Chondrocyte (in vitro differentiated cells): ENCODE measurements around the gene RPL19. TPM values are rescaled to one million over a fixed set of nuclear protein-coding genes. Genes with fewer than 3 reads are reported as not detected.

Experiments used
- DNase-seq: peaks from one replicate; pipeline ENCODE4 v3.0.0; 2021; ENCODE audit warnings: mixed read lengths, low spot score
- H3K27ac Mint-ChIP-seq: one replicate; pipeline ENCODE4 v1.8.0; 2021; ENCODE audit warnings: mild to moderate bottlenecking, moderate library complexity, mixed read lengths; ENCODE audit not compliant: unreplicated experiment
- H3K27me3 Mint-ChIP-seq: 2 replicates; pipeline ENCODE4 v1.8.0; 2021; ENCODE audit warnings: low read depth, mixed read lengths
- H3K36me3 Mint-ChIP-seq: 2 replicates; pipeline ENCODE4 v1.8.0; 2021; ENCODE audit warnings: low read depth, mixed read lengths
- H3K4me1 Mint-ChIP-seq: 2 replicates; pipeline ENCODE4 v1.8.0; 2021; ENCODE audit warnings: low read depth, mild to moderate bottlenecking, mixed read lengths
- H3K4me3 Mint-ChIP-seq: one replicate; pipeline ENCODE4 v1.8.0; 2021; ENCODE audit warnings: mild to moderate bottlenecking, moderate library complexity, mixed read lengths; ENCODE audit not compliant: unreplicated experiment
- H3K9me3 Mint-ChIP-seq: 2 replicates; pipeline ENCODE4 v1.8.0; 2021; ENCODE audit warnings: low read depth, mixed read lengths
- total RNA-seq: library from RNA; stranded (reverse); gene quantifications from 3 replicates; pipeline ENCODE4 v1.2.1, GENCODE V29; 2021
- TF ChIP-seq, protein P1 (sequence below): fragments of 200-600 bp; sonication (generic); IDR thresholded peaks from 2 replicates; pipeline ENCODE4 v1.5.0; 2021; ENCODE audit warnings: antibody characterized with exemption, mild to moderate bottlenecking, moderate library complexity

RPL19 gene
- total RNA-seq, 1 donor from 2014 or later: 1,035 TPM

DNA sequence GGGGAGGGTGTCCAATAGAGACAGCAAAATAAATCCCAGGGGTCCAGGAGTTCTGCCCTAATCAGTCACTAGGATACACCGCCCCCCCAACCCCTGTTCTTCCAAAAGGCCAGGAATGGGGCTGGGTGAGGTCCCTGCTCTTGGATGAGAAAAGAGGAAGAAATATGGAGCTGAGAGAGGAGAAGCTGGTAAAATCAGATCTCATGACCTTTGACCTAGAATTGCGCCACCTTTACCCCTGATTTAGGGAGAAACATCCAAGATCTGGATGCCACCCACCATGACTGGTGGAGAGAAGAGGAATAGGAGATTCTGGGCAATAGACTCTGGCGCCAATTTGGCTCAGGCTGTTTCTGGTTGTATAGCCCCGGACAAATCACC lies 1.9 kb upstream of the RPL19 start:
- Mint-ChIP-seq H3K27me3 (no peaks in the 10 kb centered on the region), H3K27ac (peak overlapping the region; percentile 5), H3K4me1 (peaks cover 69% of the 10 kb centered on the region), H3K36me3 (peaks cover 22% of the 10 kb centered on the region), H3K9me3 (no peaks in the 10 kb centered on the region), H3K4me3 (peak overlapping the region; percentile 80)
- TF ChIP-seq, protein P1, sequence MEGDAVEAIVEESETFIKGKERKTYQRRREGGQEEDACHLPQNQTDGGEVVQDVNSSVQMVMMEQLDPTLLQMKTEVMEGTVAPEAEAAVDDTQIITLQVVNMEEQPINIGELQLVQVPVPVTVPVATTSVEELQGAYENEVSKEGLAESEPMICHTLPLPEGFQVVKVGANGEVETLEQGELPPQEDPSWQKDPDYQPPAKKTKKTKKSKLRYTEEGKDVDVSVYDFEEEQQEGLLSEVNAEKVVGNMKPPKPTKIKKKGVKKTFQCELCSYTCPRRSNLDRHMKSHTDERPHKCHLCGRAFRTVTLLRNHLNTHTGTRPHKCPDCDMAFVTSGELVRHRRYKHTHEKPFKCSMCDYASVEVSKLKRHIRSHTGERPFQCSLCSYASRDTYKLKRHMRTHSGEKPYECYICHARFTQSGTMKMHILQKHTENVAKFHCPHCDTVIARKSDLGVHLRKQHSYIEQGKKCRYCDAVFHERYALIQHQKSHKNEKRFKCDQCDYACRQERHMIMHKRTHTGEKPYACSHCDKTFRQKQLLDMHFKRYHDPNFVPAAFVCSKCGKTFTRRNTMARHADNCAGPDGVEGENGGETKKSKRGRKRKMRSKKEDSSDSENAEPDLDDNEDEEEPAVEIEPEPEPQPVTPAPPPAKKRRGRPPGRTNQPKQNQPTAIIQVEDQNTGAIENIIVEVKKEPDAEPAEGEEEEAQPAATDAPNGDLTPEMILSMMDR: no peak
- DNase-seq: no peak

DNA sequence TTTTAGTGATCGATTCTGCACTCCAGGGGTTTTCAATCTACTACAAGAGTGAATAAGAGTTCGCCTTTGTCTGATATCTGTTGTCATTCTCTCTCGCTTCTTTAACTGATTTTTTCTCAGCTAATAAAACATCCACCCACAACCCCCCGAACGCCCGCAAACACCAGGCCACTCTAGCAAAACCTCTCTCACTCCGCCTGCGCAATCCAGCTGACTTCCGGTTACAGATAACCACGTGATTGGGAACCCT lies 338 bp upstream of the RPL19 start:
- no peak for DNase-seq
- Mint-ChIP-seq H3K27ac (peak overlapping the region; percentile 99), H3K36me3 (peaks cover 33% of the 10 kb centered on the region), H3K9me3 (no peaks in the 10 kb centered on the region), H3K27me3 (no peaks in the 10 kb centered on the region), H3K4me1 (peaks cover 64% of the 10 kb centered on the region), H3K4me3 (peak overlapping the region; percentile 98)
- TF ChIP-seq, protein P1: no peak

DNA sequence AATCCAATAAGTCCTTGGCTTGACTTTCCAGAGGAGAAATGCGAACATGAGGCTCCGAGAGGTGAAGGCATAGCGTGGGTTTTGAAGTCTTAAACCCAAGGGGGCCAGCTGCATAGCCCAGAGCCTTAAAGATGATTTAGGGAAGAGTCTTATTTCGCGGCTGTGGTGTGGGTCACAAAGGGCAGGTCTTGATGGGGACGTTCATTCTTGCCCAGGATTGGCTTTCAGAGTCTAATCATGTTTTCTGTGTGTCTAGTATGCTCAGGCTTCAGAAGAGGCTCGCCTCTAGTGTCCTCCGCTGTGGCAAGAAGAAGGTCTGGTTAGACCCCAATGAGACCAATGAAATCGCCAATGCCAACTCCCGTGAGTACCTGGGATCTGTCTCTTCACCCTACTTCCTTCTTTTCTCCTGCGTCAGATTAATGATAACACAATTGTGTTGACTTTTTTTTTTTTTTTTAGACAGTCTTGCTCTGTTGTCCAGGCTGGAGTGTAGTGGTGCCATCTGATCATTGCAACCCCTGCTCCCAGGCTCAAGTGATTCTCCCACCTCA lies 951 bp downstream of the RPL19 start:
- Mint-ChIP-seq H3K9me3 (no peaks in the 10 kb centered on the region), H3K4me1 (peaks cover 52% of the 10 kb centered on the region), H3K4me3 (peak overlapping the region; percentile 98), H3K36me3 (peaks cover 36% of the 10 kb centered on the region), H3K27ac (peak overlapping the region; percentile 99), H3K27me3 (no peaks in the 10 kb centered on the region)
- TF ChIP-seq, protein P1: no peak
- no peak for DNase-seq

DNA sequence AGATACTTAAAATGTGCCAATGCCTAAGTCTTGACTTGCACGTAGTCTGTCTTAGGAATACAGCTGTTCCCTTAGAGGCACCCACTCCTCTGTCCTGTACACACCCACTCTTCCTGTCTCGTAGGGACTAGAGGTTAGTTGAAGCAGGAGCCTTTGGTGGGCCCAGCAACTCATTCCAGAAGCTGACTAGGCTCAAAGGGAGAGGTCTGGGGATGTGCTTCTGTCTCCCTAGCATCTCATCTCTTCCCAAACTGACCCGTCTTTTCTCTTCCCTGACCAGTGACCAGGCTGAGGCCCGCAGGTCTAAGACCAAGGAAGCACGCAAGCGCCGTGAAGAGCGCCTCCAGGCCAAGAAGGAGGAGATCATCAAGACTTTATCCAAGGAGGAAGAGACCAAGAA lies 4.2 kb downstream of the RPL19 start:
- H3K36me3 Mint-ChIP-seq: peaks cover 36% of the 10 kb centered on the region
- H3K4me1 Mint-ChIP-seq: peaks cover 51% of the 10 kb centered on the region

DNA sequence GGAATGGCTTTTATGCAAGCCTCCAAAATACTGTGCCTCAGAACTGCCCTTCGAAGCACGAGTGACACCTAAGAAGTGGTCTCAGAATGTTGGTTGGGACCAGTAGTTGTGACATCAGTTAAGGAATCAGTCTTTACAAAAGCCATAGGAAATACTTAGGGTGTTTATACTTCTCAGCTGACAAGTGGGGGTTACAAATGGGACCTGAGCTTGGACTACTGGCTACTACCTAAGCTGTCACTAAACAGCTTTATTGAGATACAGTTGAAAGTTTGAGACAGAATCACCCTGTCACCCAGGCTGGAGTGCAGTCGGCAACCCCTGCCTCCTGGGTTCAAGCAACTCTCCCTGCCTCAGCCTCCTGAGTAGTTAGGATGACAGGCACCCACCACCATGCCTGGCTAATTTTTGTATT lies 5.0 kb downstream of the RPL19 start:
- Mint-ChIP-seq H3K27ac (peak overlapping the region; percentile 27), H3K4me3 (no peak overlapping the region), H3K27me3 (no peaks in the 10 kb centered on the region), H3K4me1 (peaks cover 48% of the 10 kb centered on the region), H3K36me3 (peaks cover 36% of the 10 kb centered on the region), H3K9me3 (no peaks in the 10 kb centered on the region)
- TF ChIP-seq, protein P1: no peak
- DNase-seq: no peak

More for the DNA sequence above, 4.2 kb downstream of the RPL19 start:
- Mint-ChIP-seq H3K27me3 (no peaks in the 10 kb centered on the region), H3K27ac (peak overlapping the region; percentile 27), H3K4me3 (no peak overlapping the region), H3K9me3 (no peaks in the 10 kb centered on the region)
- no peak for DNase-seq
- TF ChIP-seq, protein P1: no peak
